Body of pancreas (tissue), 4 donors: ENCODE measurements around the gene ADAM17. TPM values are rescaled to one million over a fixed set of nuclear protein-coding genes. Genes with fewer than 3 reads are reported as not detected.

Source experiments
- ATAC-seq: fragments of 150-250 bp; one replicate; pipeline ENCODE4 v1.9.1; 2016
- DNase-seq, 4 donors: peaks; one replicate each; pipeline ENCODE4 v3.0.0-alpha.2; 2019
- H3K27ac ChIP-seq, 4 donors: fragments of 200-600 bp; sonication (generic); 1 replicate in 3 of 4; 2 replicates in 1 of 4; pipeline versions ENCODE4 v1.5.1 to v1.6.1; 2016 to 2019; ENCODE audit warnings: mild to moderate bottlenecking in 1 of 4, mixed read lengths in 1 of 4, moderate library complexity in 1 of 4
- H3K27me3 ChIP-seq, 2 donors: fragments of 200-600 bp; sonication (generic); one replicate each; pipeline ENCODE4 v1.6.0; 2016; ENCODE audit warnings: mild to moderate bottlenecking in 1 of 2
- H3K36me3 ChIP-seq, 2 donors: fragments of 200-600 bp; sonication (generic); replicated peaks in 1 of 2; 2 replicates each; pipeline ENCODE4 v1.5.1; 2016; ENCODE audit warnings: low read depth in 2 of 2; ENCODE audit not compliant: insufficient read depth in 1 of 2
- H3K4me1 ChIP-seq: fragments of 200-600 bp; sonication (generic); one replicate; pipeline ENCODE4 v1.6.0; 2016
- H3K4me3 ChIP-seq, 2 donors: fragments of 200-600 bp; sonication (generic); 1 replicate in 1 of 2; 2 replicates in 1 of 2; pipeline ENCODE4 v1.5.1; 2016 to 2019
- H3K9me3 ChIP-seq, 3 donors: fragments of 200-600 bp; sonication (generic); 1 replicate in 2 of 3; 2 replicates in 1 of 3; pipeline ENCODE4 v1.5.1; 2016
- CTCF ChIP-seq, 7 experiments: fragments of 450-650 bp in 4 of 7; fragments of 200-600 bp in 3 of 7; sonication (generic) in 3 of 7; IDR thresholded peaks; one replicate each; pipeline ENCODE4 v1.5.1; 2016 to 2019; ENCODE audit warnings: antibody characterized with exemption in 7 of 7
- POLR2A ChIP-seq, 3 donors: fragments of 450-650 bp; IDR thresholded peaks; one replicate each; pipeline ENCODE4 v1.6.1; 2016; ENCODE audit warnings: antibody characterized with exemption in 3 of 3, mild to moderate bottlenecking in 2 of 3
- WGBS, 2 donors: methylation state at CpG; one replicate each; pipeline ENCODE4 v1.1.5; 2017; 5-methylcytosine and 5-hydroxymethylcytosine counted together
- intact Hi-C: fragments of 100-400 bp; cut with DNase I; formaldehyde crosslinking; loops from one replicate; pipeline ENCODE4 v1.15.1; 2023
- total RNA-seq, 2 donors: library from RNA; depleted of rRNA; stranded (reverse); fragments of >200 nt; gene quantifications; one replicate each; pipeline ENCODE4 v1.1.0, GENCODE V29; 2016

The ADAM17 gene
- total RNA-seq, 2 donors from 2014 or later, result 9.9 to 17.5 TPM

GRCh38 chr2:9466147-9466683, 89.4 kb downstream of the ADAM17 start:
- no peak for ATAC-seq
- intact Hi-C loops, result no loop called here
- no peaks in the 10 kb centered on the region for H3K9me3 ChIP-seq
- no peaks in the 10 kb centered on the region for H3K4me1 ChIP-seq
- 94% methylated on average over 46 of the region's 46 CpGs for WGBS, 2 donors
- no peaks in the 10 kb centered on the region for H3K36me3 ChIP-seq
- H3K27me3 ChIP-seq, result no peaks in the 10 kb centered on the region
- DNase-seq, result no peak
- H3K27ac ChIP-seq, result no peak overlapping the region
- H3K4me3 ChIP-seq, result no peak overlapping the region
- TF ChIP-seq POLR2A (IDR thresholded peaks at IDR 0.05) (no peak), CTCF (IDR thresholded peaks at IDR 0.05) (no peak)

DNA sequence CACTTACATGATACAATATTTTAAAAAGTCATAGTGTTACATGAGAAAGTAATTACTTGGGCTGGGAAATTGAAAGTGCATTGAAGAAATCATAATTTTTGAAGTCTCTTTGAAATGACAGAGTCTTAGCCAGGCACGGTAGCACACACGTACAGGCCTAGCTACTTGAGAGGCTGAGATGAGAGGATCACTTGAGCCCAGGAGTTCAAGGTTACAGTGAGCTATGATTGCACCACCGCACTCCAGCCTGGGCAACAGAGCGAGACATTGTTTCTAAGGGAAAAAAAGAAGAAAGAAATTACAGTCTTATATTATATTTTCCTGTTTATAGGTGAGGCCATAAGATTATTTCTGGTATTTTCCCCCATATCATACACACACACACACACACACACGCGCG, 90.5 kb downstream of the ADAM17 start:
- Histone ChIP-seq H3K36me3 (no peaks in the 10 kb centered on the region), H3K4me3 (no peak overlapping the region), H3K4me1 (no peaks in the 10 kb centered on the region), H3K27ac (no peak overlapping the region), H3K9me3 (no peaks in the 10 kb centered on the region), H3K27me3 (no peaks in the 10 kb centered on the region)
- intact Hi-C loops, result no loop called here
- TF ChIP-seq POLR2A (IDR thresholded peaks at IDR 0.05) (no peak), CTCF (IDR thresholded peaks at IDR 0.05) (no peak)
- WGBS, 2 donors, result 87 to 88% methylated on average over 7 of the region's 7 CpGs
- ATAC-seq (no peak), DNase-seq (no peak)

DNA sequence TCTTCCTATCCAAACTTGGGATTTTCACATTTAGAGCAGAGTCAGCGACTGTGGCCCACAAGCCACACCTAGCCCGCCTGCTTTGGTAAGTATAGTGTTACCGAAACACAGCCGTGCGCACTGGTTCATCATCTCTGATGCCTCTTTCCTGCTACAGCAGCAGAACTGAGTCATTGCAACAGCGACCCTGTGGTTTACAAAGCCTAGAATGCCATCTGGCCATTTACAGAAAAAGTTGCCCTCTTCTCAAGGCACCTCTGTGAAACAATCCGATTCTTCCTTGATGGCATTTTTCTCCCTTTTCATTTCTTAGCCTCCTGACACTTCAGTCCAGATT, 92.0 kb downstream of the ADAM17 start:
- TF ChIP-seq POLR2A (IDR thresholded peaks at IDR 0.05), result no peak
- no peak for TF ChIP-seq CTCF (IDR thresholded peaks at IDR 0.05)
- ATAC-seq (no peak), DNase-seq (no peak)
- H3K27me3 ChIP-seq, result no peaks in the 10 kb centered on the region
- H3K4me3 ChIP-seq, result no peak overlapping the region
- no peak overlapping the region for H3K27ac ChIP-seq
- 73 to 81% methylated on average over 7 of the region's 7 CpGs for WGBS, 2 donors
- H3K4me1 ChIP-seq, result no peaks in the 10 kb centered on the region
- intact Hi-C loops, result no loop called here
- H3K36me3 ChIP-seq, result no peaks in the 10 kb centered on the region
- H3K9me3 ChIP-seq, result no peaks in the 10 kb centered on the region

GRCh38 chr2:9462886-9463697, 92.5 kb downstream of the ADAM17 start:
- H3K36me3 ChIP-seq, result no peaks in the 10 kb centered on the region

More at GRCh38 chr2:9462886-9463697, 92.5 kb downstream of the ADAM17 start:
- no peaks in the 10 kb centered on the region for H3K4me1 ChIP-seq
- DNase-seq, result no peak
- TF ChIP-seq POLR2A (IDR thresholded peaks at IDR 0.05), result no peak
- TF ChIP-seq CTCF (IDR thresholded peaks at IDR 0.05), result no peak
- intact Hi-C loops, result no loop called here
- no peak overlapping the region for H3K4me3 ChIP-seq
- WGBS, 2 donors, result 77 to 83% methylated on average over 6 of the region's 6 CpGs
- ATAC-seq, result no peak
- H3K27ac ChIP-seq, result no peak overlapping the region
- H3K27me3 ChIP-seq, result no peaks in the 10 kb centered on the region
- H3K9me3 ChIP-seq, result no peaks in the 10 kb centered on the region
